Common myeloid progenitor, CD34-positive (primary cell): ENCODE measurements around the gene BLOC1S4.

ENCODE experiments used
- CTCF ChIA-PET: fragments of 350-600 bp; sonication (Branson Sonifier 250); formaldehyde crosslinking; loops from one replicate; lab custom pipeline; 2021; ENCODE audit warnings: antibody characterized with exemption; lab: Charles Lee
- POLR2A ChIA-PET: fragments of 350-600 bp; sonication (Branson Sonifier 250); formaldehyde crosslinking; loops from one replicate; lab custom pipeline; 2021; ENCODE audit warnings: antibody characterized with exemption; lab: Charles Lee
- DNase-seq, 3 donors: peaks; one replicate each; pipeline versions ENCODE4 v3.0.0 to v3.0.0-alpha.2; 2013
- H3K27ac ChIP-seq, 2 experiments: 1 replicate in 1 of 2; 2 replicates in 1 of 2; pipeline ENCODE4 v1.7.0; 2013; ENCODE audit warnings: inconsistent platforms in 2 of 2, low read length in 2 of 2, mild to moderate bottlenecking in 2 of 2, low read depth in 1 of 2, moderate library complexity in 1 of 2; ENCODE audit not compliant: severe bottlenecking in 2 of 2, insufficient read depth in 1 of 2, poor library complexity in 1 of 2
- H3K27me3 ChIP-seq, 5 experiments: replicated peaks in 2 of 5; 1 replicate in 3 of 5; 2 replicates in 2 of 5; pipeline versions ENCODE4 v1.6.1 to v1.7.0; 2013; ENCODE audit warnings: low read length in 4 of 5, mild to moderate bottlenecking in 2 of 5, moderate library complexity in 2 of 5, inconsistent platforms in 1 of 5; ENCODE audit not compliant: insufficient read depth in 5 of 5, control insufficient read depth in 4 of 5
- H3K36me3 ChIP-seq, 4 experiments: 1 replicate in 2 of 4; 2 replicates in 2 of 4; pipeline versions ENCODE4 v1.6.1 to v1.7.0; 2013; ENCODE audit warnings: low read length in 3 of 4, control low read depth in 1 of 4, mild to moderate bottlenecking in 1 of 4; ENCODE audit not compliant: control insufficient read depth in 4 of 4, insufficient read depth in 4 of 4
- H3K4me1 ChIP-seq, 4 experiments: 1 replicate in 3 of 4; 2 replicates in 1 of 4; pipeline versions ENCODE4 v1.6.1 to v1.7.1; 2013; ENCODE audit warnings: low read length in 3 of 4, mild to moderate bottlenecking in 3 of 4, control low read depth in 1 of 4, inconsistent platforms in 1 of 4, moderate library complexity in 1 of 4; ENCODE audit not compliant: control insufficient read depth in 4 of 4, insufficient read depth in 4 of 4; ENCODE audit errors: control extremely low read depth in 1 of 4
- H3K4me3 ChIP-seq, 7 experiments: 1 replicate in 4 of 7; 2 replicates in 3 of 7; pipeline versions ENCODE4 v1.5.1 to v1.7.0; 2013; ENCODE audit warnings: mild to moderate bottlenecking in 7 of 7, low read length in 6 of 7, moderate library complexity in 6 of 7, inconsistent platforms in 2 of 7, low read depth in 2 of 7, control low read depth in 1 of 7; ENCODE audit not compliant: insufficient read depth in 4 of 7, control insufficient read depth in 1 of 7; ENCODE audit errors: extremely low read depth in 1 of 7
- H3K9me3 ChIP-seq, 5 experiments: 1 replicate in 4 of 5; 2 replicates in 1 of 5; pipeline versions ENCODE4 v1.6.1 to v1.7.1; 2013; ENCODE audit warnings: low read length in 4 of 5, mild to moderate bottlenecking in 2 of 5, inconsistent platforms in 1 of 5, low read depth in 1 of 5, moderate library complexity in 1 of 5; ENCODE audit not compliant: control insufficient read depth in 4 of 5, insufficient read depth in 2 of 5; ENCODE audit errors: control extremely low read depth in 1 of 5
- WGBS: methylation state at CpG from one replicate; pipeline ENCODE4 v1.1.5; 2013; ENCODE audit not compliant: insufficient coverage; 5-methylcytosine and 5-hydroxymethylcytosine counted together

Gene BLOC1S4

GRCh38 chr4:6730603-6731317 lies 14.8 kb downstream of the BLOC1S4 start:
- CTCF ChIA-PET, result interaction anchor here (2.8 kb wide), 1 partner anchor 143 kb away, joined by 10 read pairs; no protein-coding TSS in a partner anchor
- H3K36me3 ChIP-seq, result no peaks in the 10 kb centered on the region
- peak overlapping the region in 1 of 2 experiments; percentile 75 for H3K27ac ChIP-seq
- POLR2A ChIA-PET, result no interaction called here
- peaks cover 0 to 5% (median 4%) of the 10 kb centered on the region in 5 experiments for H3K27me3 ChIP-seq
- no peaks in the 10 kb centered on the region for H3K9me3 ChIP-seq
- DNase-seq, result peak; percentile 73 to 86 (median 76)
- H3K4me3 ChIP-seq, result no peak overlapping the region
- H3K4me1 ChIP-seq, result peaks cover 0 to 2% (median 0%) of the 10 kb centered on the region in 4 experiments
- WGBS, result 74% methylated on average over 17 of the region's 20 CpGs

GRCh38 chr4:6731318-6731675 lies 15.3 kb downstream of the BLOC1S4 start:
- no peaks in the 10 kb centered on the region for H3K36me3 ChIP-seq
- no peaks in the 10 kb centered on the region for H3K9me3 ChIP-seq
- 99% methylated on average over 8 of the region's 8 CpGs for WGBS
- CTCF ChIA-PET, result no interaction called here
- peak overlapping the region in 1 of 2 experiments; percentile 75 for H3K27ac ChIP-seq
- peaks cover 0 to 2% (median 0%) of the 10 kb centered on the region in 4 experiments for H3K4me1 ChIP-seq
- POLR2A ChIA-PET, result no interaction called here
- no peak overlapping the region for H3K4me3 ChIP-seq
- DNase-seq, result no peak
- peaks cover 0 to 5% (median 4%) of the 10 kb centered on the region in 5 experiments for H3K27me3 ChIP-seq

- Histone ChIP-seq H3K27me3 (peaks cover 0 to 5% (median 4%) of the 10 kb centered on the region in 5 experiments), H3K9me3 (no peaks in the 10 kb centered on the region), H3K27ac (peak overlapping the region in 1 of 2 experiments; percentile 75), H3K36me3 (no peaks in the 10 kb centered on the region), H3K4me3 (no peak overlapping the region), H3K4me1 (peaks cover 0 to 2% (median 0%) of the 10 kb centered on the region in 4 experiments)
- no peak for DNase-seq
- WGBS, result 81% methylated on average over 6 of the region's 6 CpGs
- POLR2A ChIA-PET, result no interaction called here
- CTCF ChIA-PET, result no interaction called here
Measured at GRCh38 chr4:6731780-6732179, 15.8 kb downstream of the BLOC1S4 start.

- DNase-seq, result peak in 2 of 3 donors; percentile 32 to 44
- 87% methylated on average over 19 of the region's 21 CpGs for WGBS
- no peak overlapping the region for H3K4me3 ChIP-seq
Measured at GRCh38 chr4:6732441-6733357, 16.7 kb downstream of the BLOC1S4 start.

GRCh38 chr4:6733358-6734164 lies 17.6 kb downstream of the BLOC1S4 start:
- H3K27me3 ChIP-seq, result peaks cover 0 to 5% (median 4%) of the 10 kb centered on the region in 5 experiments
- no peaks in the 10 kb centered on the region for H3K36me3 ChIP-seq
- no peak overlapping the region for H3K4me3 ChIP-seq
- H3K9me3 ChIP-seq, result no peaks in the 10 kb centered on the region
- CTCF ChIA-PET, result no interaction called here
- POLR2A ChIA-PET, result no interaction called here
- peaks cover 0 to 2% (median 0%) of the 10 kb centered on the region in 4 experiments for H3K4me1 ChIP-seq
- H3K27ac ChIP-seq, result peak overlapping the region in 1 of 2 experiments; percentile 68
- 95% methylated on average over 25 of the region's 27 CpGs for WGBS
- DNase-seq, result no peak

More at GRCh38 chr4:6732441-6733357, 16.7 kb downstream of the BLOC1S4 start:
- CTCF ChIA-PET, result no interaction called here
- Histone ChIP-seq H3K27ac (peak overlapping the region in 1 of 2 experiments; percentile 68), H3K27me3 (peaks cover 0 to 5% (median 4%) of the 10 kb centered on the region in 5 experiments), H3K36me3 (no peaks in the 10 kb centered on the region), H3K9me3 (no peaks in the 10 kb centered on the region), H3K4me1 (peaks cover 0 to 2% (median 0%) of the 10 kb centered on the region in 4 experiments)
- POLR2A ChIA-PET, result no interaction called here

- whole genome bisulfite sequencing, result 88% methylated on average over 14 of the region's 16 CpGs
- POLR2A ChIA-PET, result no interaction called here
- DNase-seq, result no peak
- Histone ChIP-seq H3K4me3 (no peak overlapping the region), H3K27ac (no peak overlapping the region), H3K9me3 (no peaks in the 10 kb centered on the region), H3K27me3 (peaks cover 0 to 5% (median 4%) of the 10 kb centered on the region in 5 experiments), H3K36me3 (no peaks in the 10 kb centered on the region), H3K4me1 (peaks cover 0 to 2% (median 0%) of the 10 kb centered on the region in 4 experiments)
- CTCF ChIA-PET, result interaction anchor here (2.3 kb wide), 1 partner anchor 139 kb away, joined by 6 read pairs; no protein-coding TSS in a partner anchor
Measured at GRCh38 chr4:6734165-6734786, 18.3 kb downstream of the BLOC1S4 start.
